Activated CD4-positive, CD25-positive, alpha-beta regulatory T cell (primary cell): Measurements from ENCODE around the gene CCSER2.
"Not testable (repeated sequence)": the region's sequence is repeated elsewhere in the genome, so short reads cannot be mapped to it uniquely, and the experiment has no call there.

Source experiments
- DNase-seq, 4 experiments: peaks; one replicate each; lab custom pipeline; 2025; lab: John Stamatoyannopoulos, UW

CCSER2 gene

DNA sequence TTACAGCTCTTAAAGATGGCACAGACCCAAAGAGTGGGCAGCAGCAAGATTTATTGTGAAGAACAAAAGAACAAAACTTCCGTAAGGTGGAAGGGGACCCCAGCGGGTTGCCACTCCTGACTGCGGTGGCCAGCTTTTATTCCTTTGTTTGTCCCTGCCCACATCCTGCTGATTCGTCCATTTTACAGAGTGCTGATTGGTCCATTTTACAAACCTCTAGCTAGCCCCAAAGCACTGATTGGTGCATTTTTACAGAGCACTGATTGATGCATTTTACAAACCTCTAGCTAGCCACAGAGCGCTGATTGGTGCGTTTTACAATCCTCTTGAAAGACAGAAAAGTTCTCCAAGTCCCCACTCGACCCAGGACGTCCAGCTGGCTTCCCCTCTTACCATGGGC, 16.8 kb upstream of the CCSER2 start:
- no peak for DNase-seq

DNA sequence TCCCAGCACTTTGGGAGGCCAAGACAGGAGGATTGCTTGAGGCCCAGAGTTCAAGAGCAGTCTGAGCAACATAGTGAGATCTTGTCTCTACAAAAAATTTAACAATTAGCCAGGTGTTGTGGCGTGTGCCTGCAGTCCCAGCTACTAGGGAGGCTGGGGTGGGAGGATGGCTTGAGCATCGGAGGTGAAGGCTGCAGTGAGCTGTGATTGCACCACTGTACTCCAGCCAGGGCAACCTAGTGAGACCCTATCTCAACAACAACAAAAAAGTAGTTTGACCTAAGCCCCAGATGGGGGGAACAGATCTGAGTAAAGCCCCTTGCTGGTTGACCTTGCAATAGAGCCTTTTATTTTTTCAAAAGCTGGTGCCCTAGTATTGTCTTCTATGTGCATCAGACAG, 15.6 kb upstream of the CCSER2 start:
- no peak for DNase-seq

DNA sequence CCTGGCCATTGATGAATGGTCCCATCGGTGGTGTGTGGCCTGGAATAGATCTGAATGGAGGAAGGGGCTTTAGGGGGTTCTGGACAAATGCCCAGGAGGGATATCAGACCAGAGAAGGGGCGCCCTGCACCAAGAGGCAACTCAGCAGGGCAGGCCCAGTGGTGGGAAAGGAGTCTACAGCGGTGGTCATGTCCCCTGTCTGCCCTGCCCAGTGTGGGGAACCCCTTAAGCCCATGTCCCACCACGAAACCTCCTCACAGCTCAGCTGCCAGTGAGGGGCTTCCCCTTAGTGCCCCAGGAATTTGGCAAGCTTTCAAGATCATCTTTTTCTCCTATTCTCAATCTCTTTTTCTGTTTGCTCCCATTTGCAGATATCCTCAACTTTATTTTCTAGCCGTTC, 14.1 kb upstream of the CCSER2 start:
- DNase-seq = no peak

- no peak for DNase-seq
These were observed 11.2 kb upstream of the CCSER2 start for GRCh38 chr10:84317174-84317573.

DNA sequence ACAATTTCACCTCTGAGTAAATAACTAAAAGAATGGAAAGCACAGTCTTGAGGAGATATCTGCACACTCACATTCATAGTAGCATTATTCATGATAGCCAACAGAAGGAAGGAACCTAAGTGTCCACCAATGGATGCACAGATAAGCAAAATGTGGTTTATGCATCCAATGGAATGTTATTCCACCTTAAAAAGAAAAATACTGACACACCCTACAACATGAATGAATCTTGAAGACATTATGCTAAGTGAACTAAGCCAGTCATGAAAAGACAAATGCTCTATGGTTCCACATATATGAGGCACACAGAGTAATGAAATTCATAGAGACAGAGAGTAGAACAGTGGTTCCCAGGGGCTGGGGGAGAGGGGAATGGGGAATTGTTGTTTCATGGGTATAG, 6.5 kb upstream of the CCSER2 start:
- no peak for DNase-seq

DNA sequence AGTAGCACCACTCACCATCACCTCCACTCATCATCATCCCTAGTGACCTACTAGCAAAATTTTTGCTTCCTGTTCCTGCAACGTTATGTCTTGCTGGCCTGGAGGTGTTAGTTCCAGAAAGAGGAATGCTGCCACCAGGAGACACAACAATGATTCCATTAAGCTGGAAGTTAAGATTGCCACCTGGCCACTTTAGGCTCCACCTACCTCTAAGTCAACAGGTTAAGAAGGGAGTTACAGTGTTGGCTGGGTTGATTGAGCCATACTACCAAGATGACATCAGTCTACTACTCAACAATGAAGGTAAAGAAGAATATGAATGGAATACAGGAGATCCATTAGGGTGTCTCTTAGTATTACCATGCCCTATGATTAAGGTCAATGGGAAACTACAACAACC, 4.8 kb upstream of the CCSER2 start:
- not testable (repeated sequence) for DNase-seq

- not testable (repeated sequence) for DNase-seq
These were observed 1.4 kb upstream of the CCSER2 start for GRCh38 chr10:84326995-84327394.

- peak in 1 of 4 experiments; percentile 38 for DNase-seq
These were observed 815 bp downstream of the CCSER2 start for GRCh38 chr10:84329196-84329611.

DNA sequence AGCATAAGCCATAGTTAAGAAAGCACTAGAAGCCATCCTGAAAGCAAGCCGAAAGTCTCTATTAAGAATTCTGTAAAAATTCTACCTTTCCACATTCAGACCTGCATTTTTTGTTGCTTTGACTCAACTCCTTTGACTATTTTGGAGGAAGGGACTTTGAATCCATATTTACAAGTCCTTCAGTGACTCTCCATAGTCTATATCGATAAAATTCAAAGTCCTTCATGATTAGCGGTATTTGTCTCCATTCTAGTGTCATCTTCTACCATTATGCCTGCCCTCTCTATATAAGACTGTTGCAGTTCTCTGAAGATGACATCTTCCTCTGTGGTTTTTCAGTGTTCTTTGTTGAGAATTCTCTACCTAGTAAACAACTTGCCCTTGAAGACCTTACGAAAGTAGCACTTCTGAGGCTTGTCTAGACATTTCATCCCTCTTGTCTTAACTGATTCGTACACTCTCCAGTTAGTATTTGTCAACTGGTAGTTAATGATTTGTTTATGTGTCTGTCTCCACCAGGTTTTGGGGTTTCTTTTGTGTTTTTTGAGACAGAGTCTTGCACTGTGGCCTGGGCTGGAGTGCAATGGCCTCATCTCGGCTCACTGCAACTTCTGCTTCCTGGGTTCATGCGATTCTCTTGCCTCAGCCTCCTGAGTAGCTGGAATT, 1.7 kb downstream of the CCSER2 start:
- DNase-seq = no peak

DNA sequence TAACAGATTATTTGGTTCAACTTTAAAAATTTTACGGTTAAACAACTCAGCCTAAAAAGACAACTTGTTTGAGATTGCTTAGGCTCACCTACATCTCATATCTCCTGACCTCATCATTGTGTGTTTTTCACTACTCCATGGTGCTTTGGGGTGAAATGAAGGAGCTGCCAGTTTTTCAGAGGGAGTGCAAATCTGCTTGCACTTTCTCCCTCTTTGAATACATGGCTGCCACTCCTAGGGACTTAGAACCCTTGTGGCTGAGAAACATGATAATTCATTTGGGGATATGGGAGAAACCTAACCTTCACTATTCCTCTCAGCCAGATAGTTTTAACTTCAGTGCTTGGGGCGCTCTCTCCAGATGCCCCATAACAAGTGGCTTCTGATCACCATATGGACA, 2.7 kb downstream of the CCSER2 start:
- no peak for DNase-seq

GRCh38 chr10:84333864-84334451, 5.6 kb downstream of the CCSER2 start:
- peak in 1 of 4 experiments; percentile 16 for DNase-seq

DNA sequence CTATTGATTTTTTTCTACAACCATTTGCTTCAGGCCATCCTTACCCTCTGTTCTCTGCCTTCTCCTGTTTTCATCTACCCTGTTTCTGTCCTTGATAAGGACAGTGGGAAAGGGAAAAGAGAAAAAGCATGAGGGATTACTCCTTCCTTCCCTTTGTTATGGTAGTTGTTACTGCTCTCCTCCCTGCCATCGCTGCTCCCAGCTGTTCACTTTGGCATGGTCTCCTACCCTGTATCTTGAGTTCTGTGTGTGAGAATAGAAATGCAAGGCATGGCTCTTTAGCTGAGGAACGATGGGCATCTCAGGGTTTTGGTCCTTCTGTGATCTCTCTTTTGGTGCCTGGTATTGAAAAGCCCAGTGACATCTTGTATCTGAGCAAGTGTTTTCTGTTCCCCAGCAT, 6.4 kb downstream of the CCSER2 start:
- no peak for DNase-seq

- no peak for DNase-seq
These were observed 7.1 kb downstream of the CCSER2 start for GRCh38 chr10:84335516-84335915.

- DNase-seq = no peak
These were observed 8.2 kb downstream of the CCSER2 start for GRCh38 chr10:84336406-84337090.

- no peak for DNase-seq
These were observed 8.8 kb downstream of the CCSER2 start for GRCh38 chr10:84337199-84337598.

GRCh38 chr10:84339025-84339424, 10.6 kb downstream of the CCSER2 start:
- DNase-seq = no peak

- no peak for DNase-seq
These were observed 11.8 kb downstream of the CCSER2 start for GRCh38 chr10:84340187-84340586.

DNA sequence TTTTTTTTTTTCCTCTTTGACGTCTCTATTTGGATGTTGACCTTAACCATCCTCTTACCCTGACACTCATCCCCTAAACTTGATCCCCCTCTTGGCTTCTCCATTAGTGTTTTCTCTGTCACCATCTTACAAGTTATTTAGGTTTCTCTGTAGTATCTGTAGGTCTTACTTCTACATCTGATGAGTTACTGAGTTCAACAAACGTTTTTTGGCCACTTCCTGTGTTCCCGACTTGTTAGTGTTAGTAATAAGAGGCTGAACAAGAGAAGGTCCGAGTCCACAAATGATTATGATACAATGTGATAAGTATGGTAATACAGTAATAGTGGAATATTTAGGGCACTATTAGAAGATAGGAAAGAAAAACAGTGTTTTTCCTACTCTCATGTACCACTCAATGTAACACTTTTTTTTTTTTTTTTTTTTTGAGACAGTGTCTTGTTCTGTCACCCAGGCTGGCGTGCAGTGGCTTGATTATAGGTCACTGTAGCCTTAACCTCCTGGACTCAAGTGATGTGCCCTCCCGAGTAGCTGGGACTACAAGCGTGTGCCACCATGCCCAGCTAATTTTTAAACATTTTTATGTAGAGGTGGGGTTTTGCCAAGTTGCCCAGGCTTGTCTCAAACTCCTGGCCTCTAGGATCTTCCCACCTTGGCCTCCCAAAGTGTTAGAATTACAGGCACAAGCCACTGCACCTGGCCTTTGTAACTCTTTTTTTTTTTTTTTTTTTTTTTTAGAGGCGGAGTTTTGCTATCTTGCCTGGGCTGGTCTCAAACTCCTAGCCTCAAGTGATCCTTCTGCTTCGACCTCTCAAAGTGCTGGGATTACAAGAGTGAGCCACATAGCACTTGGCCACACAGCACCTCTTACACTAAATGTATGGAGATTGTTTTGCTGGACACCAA, 12.5 kb downstream of the CCSER2 start:
- DNase-seq = no peak

- DNase-seq = no peak
These were observed 13.1 kb downstream of the CCSER2 start for GRCh38 chr10:84341538-84341856.

DNA sequence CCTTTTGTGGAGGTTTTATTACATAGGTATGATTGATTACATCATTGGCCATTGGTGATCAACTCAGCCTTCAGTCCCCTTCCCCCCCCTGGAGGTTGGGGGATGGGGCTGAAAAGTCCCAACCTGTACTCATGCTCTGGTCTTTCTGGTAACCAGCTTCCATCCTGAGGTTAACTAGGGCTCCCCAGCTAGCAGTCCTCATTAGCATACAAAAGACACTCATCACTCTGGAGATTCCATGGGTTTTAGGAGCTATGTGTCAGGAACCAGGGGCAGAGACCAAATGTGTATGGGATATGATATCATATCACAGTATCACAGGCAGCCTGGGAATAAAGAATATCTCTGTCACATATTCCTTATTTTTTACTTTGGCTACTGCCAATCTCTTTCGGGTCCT, 13.6 kb downstream of the CCSER2 start:
- no peak for DNase-seq

DNA sequence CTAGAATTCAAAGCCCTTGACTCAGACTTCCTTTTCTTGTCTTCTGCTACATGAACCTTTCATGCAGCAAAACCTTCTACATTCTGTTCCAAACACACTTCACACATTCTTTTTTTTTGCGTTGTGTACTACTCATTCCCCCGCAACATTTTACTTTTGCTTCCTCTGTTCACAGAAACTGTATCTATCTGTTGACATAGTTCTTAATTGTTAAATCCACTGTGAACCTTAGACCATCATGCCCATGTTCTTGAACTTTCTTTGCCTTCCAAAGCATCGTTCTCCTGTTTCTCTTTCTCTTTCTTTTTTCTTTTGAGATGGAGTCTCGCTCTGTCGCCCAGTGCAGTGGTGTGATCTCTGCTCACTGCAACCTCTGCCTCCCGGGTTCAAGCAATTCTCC, 14.2 kb downstream of the CCSER2 start:
- DNase-seq = no peak

DNA sequence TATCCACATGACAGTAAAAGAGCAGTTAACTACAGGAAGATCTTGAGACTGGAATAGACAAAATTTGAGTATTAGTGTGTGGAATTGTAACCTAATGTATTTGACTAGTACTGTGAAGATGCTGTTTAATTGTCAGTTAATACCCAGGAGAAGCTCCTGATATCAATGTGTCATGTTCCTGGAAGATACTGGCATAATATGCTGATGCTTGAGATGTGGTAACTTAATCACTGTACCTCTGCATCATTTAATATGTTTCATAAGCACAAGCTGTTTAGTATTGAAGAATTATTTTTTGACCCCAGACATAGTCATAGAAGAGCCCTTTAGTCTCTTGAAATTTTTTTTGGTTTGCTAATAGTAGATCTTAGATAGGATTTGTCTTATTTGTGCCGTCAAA, 15.4 kb downstream of the CCSER2 start:
- no peak for DNase-seq

GRCh38 chr10:84344526-84344925, 16.1 kb downstream of the CCSER2 start:
- no peak for DNase-seq
